HG03025 (cell line): ENCODE data around the gene HERC6.
"Not testable (repeated sequence)": the region's sequence is repeated elsewhere in the genome, so short reads cannot be mapped to it uniquely, and the experiment has no call there.

ENCODE experiments used
- ATAC-seq: cut with Tn5 transposase; IDR thresholded peaks from one replicate; pipeline ENCODE4 v1.9.1; 2021; ENCODE audit warnings: mild to moderate bottlenecking, moderate library complexity; ENCODE audit not compliant: unreplicated experiment, low FRiP score

HERC6 gene

GRCh38 chr4:88378691-88379559 is at the start of gene HERC6:
Gene HERC6, plus strand, starts transcription at chr4:88378852. Its CDS starts 70 bp downstream, at chr4:88378922.
- ATAC-seq = peak; percentile 83

- no peak for ATAC-seq
Observed at GRCh38 chr4:88333741-88334405, 44.8 kb upstream of the HERC6 start.

DNA sequence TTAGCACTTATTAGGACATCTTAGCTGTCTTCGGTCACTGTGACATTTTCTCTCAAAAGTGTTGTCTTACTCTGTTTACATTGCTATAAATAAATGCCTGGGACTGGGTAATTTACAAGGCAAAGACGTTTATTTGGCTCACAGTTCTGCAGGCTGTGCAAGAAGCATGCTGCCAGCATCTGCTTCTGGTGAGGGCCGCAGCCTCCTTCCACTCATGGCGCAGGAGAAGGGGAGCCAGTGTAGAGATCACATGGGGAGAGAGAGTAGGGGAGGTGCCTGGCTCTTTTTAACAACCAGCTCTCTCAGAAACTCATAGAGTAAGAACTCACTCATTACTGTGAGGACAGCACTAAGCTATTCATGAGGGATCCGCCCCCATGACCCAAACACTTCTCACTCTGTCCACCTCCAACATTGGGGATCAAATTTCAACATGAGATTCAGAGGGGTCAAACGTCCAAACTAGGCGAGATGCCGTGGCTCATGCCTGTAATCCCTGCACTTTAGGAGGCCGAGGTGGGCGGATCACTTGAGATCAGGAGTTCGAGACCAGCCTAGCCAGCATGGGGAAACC is 43.5 kb upstream of the HERC6 start:
- ATAC-seq = no peak

DNA sequence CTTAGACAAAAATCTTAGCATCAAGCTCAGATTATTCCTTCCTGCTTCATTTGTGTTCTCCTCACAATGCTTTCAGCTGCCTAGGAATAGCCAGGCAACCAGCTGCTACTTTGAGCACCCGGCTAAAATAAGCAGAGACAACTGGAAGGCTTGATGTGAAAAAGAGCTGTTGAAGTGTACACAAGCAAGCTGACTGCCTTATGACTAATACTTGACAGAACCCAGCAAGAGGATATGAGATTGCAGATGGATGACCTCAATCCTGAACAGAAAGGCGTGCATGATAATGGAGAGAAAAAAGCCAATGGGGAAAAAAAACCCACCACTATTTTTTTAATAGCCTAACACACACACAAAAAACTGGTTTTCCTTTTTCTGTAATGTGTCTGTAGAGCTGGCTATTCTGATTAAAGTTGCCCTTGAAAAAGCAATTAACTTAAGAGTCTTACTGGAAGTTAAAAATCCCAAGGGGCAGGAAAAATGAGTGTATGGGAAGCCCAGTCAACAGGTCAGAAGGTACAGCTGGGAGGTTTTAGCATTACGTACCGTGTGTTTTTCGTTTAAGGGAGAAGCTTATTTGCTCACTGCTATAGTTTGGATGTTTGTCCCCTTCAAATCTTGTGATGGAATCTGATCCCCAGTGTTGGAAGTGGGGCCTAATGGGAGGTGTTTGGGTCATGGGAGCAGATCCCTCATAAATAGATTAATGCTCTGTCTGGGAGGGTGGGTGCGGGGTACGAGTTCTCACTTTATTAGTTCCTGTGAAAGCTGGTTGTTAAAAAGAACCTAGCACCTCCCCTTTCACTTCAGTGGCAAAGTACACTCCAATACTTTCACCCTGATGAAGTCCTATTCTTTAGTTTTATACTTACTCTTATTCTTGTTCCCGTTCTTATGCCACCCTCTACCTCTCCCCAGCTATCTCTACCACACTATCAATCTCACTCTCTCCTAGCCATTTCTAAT is 37.1 kb upstream of the HERC6 start:
- ATAC-seq = no peak

GRCh38 chr4:88346902-88347301 is 31.8 kb upstream of the HERC6 start:
- not testable (repeated sequence) for ATAC-seq

GRCh38 chr4:88348761-88349160 is 29.9 kb upstream of the HERC6 start:
- not testable (repeated sequence) for ATAC-seq

- ATAC-seq = no peak
Observed at GRCh38 chr4:88350786-88351185, 27.9 kb upstream of the HERC6 start.

- no peak for ATAC-seq
Observed at GRCh38 chr4:88352062-88352740, 26.5 kb upstream of the HERC6 start.

- ATAC-seq = no peak
Observed at GRCh38 chr4:88353324-88353723, 25.3 kb upstream of the HERC6 start.

- ATAC-seq = no peak
Observed at GRCh38 chr4:88356771-88357170, 21.9 kb upstream of the HERC6 start.

- ATAC-seq = no peak
Observed at GRCh38 chr4:88357262-88357661, 21.4 kb upstream of the HERC6 start.

- ATAC-seq = no peak
Observed at GRCh38 chr4:88359558-88359957, 19.1 kb upstream of the HERC6 start.

GRCh38 chr4:88360256-88360655 is 18.4 kb upstream of the HERC6 start:
- ATAC-seq = no peak

- no peak for ATAC-seq
Observed at GRCh38 chr4:88360791-88361190, 17.9 kb upstream of the HERC6 start.

DNA sequence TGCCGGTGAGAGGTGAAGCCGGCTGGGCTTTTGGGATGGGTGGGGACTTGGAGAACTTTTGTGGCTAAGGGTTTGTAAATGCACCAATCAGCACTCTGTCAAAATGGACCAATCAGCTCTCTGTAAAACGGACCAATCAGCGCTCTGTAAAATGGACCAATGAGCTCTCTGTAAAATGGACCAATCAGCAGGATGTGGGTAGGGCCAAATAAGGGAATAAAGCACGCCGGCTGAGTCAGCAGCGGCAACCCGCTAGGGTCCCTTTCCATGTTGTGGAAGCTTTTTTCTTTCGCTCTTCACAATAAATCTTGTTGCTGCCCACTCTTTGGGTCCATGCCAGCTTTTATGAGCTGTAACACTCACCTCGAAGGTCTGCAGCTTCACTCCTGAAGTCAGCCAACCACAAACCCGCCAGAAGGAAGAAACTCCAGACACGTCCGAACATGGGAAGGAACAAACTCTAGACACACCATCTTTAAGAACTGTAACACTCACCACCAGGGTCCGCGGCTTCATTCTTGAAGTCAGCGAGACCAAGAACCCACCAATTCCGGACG is 17.4 kb upstream of the HERC6 start:
- ATAC-seq = not testable (repeated sequence)

- ATAC-seq = no peak
Observed at GRCh38 chr4:88366460-88366859, 12.2 kb upstream of the HERC6 start.

DNA sequence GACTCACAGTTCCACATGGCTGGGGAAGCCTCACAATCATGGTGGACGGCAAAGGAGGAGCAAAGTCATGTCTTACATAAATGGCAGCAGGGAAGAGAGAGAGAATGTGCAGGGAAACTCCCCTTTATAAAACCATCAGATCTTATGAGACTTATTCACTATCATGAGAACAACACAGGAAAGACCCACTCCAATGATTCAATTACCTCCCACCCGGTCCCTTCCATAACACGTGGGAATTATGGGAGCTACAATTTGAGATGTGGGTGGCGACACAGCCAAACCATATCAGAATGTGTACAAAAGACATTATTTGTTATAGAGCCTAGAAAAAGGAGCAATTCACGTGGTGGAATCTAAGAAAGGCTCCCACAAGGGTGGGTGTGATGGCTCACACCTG is 10.8 kb upstream of the HERC6 start:
- no peak for ATAC-seq

- not testable (repeated sequence) for ATAC-seq
Observed at GRCh38 chr4:88369180-88369812, 9.4 kb upstream of the HERC6 start.

- no peak for ATAC-seq
Observed at GRCh38 chr4:88381123-88381522, 2.5 kb downstream of the HERC6 start.
